Peyer's patch (tissue), 4 donors: ENCODE data around the gene CACNA1B. TPM values are rescaled to one million over a fixed set of nuclear protein-coding genes. Genes with fewer than 3 reads are reported as not detected.
"Not testable (repeated sequence)": the region's sequence is repeated elsewhere in the genome, so short reads cannot be mapped to it uniquely, and the experiment has no call there.

ENCODE experiments used
- DNase-seq, 3 donors: peaks; one replicate each; pipeline ENCODE4 v3.0.0-alpha.2; 2017 to 2019
- H3K27ac ChIP-seq, 4 donors: fragments of 200-600 bp; sonication (generic); one replicate each; pipeline ENCODE4 v1.5.1; 2016 to 2019
- H3K27me3 ChIP-seq, 2 donors: fragments of 200-600 bp; sonication (generic); one replicate each; pipeline ENCODE4 v1.5.1; 2019
- H3K36me3 ChIP-seq, 3 donors: fragments of 200-600 bp; sonication (generic); one replicate each; pipeline ENCODE4 v1.5.1; 2016 to 2019
- H3K4me1 ChIP-seq, 4 donors: fragments of 200-600 bp; sonication (generic); one replicate each; pipeline ENCODE4 v1.5.1; 2016 to 2019
- H3K4me3 ChIP-seq, 4 donors: fragments of 200-600 bp; sonication (generic); 1 replicate in 3 of 4; 2 replicates in 1 of 4; pipeline ENCODE4 v1.5.1; 2016 to 2019; ENCODE audit warnings: mild to moderate bottlenecking in 1 of 4
- H3K9me3 ChIP-seq, 4 donors: fragments of 200-600 bp; sonication (generic); one replicate each; pipeline ENCODE4 v1.5.1; 2016 to 2019; ENCODE audit warnings: mild to moderate bottlenecking in 1 of 4
- POLR2A ChIP-seq, 2 donors: fragments of 450-650 bp; IDR thresholded peaks; one replicate each; pipeline ENCODE4 v1.5.1; 2017; ENCODE audit warnings: antibody characterized with exemption in 2 of 2, mild to moderate bottlenecking in 2 of 2, moderate library complexity in 2 of 2
- total RNA-seq, 4 donors: library from RNA; depleted of rRNA; stranded (reverse); fragments of >200 nt; gene quantifications; one replicate each; pipeline ENCODE4 v1.1.0, GENCODE V29; 2016
- TF ChIP-seq, protein P1 (sequence below), 6 experiments: fragments of 450-650 bp in 4 of 6; fragments of 200-600 bp in 2 of 6; sonication (generic) in 1 of 6; IDR thresholded peaks; one replicate each; pipeline ENCODE4 v1.5.1; 2017 to 2019; ENCODE audit warnings: antibody characterized with exemption in 6 of 6, mild to moderate bottlenecking in 3 of 6, moderate library complexity in 1 of 6

CACNA1B gene
- total RNA-seq, 4 donors from 2014 or later = 0.13 to 0.83 (median 0.38) TPM; not detected in 1

DNA sequence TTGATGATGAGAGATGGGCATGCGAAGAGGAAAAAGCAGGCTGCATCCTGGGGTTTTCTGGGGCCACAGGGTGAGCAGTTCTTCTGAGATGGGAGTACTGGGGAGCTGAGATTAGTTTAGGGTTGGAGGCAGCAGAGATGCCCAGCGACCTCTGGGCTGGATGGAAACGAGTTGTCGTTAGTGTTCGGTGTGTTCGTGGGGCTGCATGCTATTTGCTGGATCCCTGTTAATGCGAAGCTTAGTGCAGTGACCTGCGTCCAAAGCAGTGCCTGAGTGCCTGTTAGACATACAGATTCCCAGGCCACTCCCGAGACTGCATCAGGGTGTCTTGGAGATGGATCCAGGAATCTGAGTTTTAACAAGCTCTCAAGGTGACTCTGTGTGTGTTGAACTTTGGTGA is 201.3 kb downstream of the CACNA1B start:
- no peak for TF ChIP-seq POLR2A (IDR thresholded peaks at IDR 0.05)
- TF ChIP-seq, protein P1, sequence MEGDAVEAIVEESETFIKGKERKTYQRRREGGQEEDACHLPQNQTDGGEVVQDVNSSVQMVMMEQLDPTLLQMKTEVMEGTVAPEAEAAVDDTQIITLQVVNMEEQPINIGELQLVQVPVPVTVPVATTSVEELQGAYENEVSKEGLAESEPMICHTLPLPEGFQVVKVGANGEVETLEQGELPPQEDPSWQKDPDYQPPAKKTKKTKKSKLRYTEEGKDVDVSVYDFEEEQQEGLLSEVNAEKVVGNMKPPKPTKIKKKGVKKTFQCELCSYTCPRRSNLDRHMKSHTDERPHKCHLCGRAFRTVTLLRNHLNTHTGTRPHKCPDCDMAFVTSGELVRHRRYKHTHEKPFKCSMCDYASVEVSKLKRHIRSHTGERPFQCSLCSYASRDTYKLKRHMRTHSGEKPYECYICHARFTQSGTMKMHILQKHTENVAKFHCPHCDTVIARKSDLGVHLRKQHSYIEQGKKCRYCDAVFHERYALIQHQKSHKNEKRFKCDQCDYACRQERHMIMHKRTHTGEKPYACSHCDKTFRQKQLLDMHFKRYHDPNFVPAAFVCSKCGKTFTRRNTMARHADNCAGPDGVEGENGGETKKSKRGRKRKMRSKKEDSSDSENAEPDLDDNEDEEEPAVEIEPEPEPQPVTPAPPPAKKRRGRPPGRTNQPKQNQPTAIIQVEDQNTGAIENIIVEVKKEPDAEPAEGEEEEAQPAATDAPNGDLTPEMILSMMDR (IDR thresholded peaks at IDR 0.05) = no peak
- Histone ChIP-seq H3K4me1 (no peaks in the 10 kb centered on the region), H3K4me3 (no peak overlapping the region), H3K27ac (no peak overlapping the region), H3K9me3 (no peaks in the 10 kb centered on the region), H3K36me3 (no peaks in the 10 kb centered on the region), H3K27me3 (no peaks in the 10 kb centered on the region)
- peak; percentile 1 to 23 (median 22) for DNase-seq

- H3K27ac ChIP-seq = no peak overlapping the region
- no peak overlapping the region for H3K4me3 ChIP-seq
- DNase-seq = peak in 2 of 3 donors; percentile 7 to 25
- H3K27me3 ChIP-seq = no peaks in the 10 kb centered on the region
- H3K4me1 ChIP-seq = no peaks in the 10 kb centered on the region
- no peaks in the 10 kb centered on the region for H3K36me3 ChIP-seq
- no peaks in the 10 kb centered on the region for H3K9me3 ChIP-seq
- TF ChIP-seq, protein P1 (IDR thresholded peaks at IDR 0.05) = no peak
- TF ChIP-seq POLR2A (IDR thresholded peaks at IDR 0.05) = no peak
These were observed 203.4 kb downstream of the CACNA1B start for GRCh38 chr9:138080979-138081378.

DNA sequence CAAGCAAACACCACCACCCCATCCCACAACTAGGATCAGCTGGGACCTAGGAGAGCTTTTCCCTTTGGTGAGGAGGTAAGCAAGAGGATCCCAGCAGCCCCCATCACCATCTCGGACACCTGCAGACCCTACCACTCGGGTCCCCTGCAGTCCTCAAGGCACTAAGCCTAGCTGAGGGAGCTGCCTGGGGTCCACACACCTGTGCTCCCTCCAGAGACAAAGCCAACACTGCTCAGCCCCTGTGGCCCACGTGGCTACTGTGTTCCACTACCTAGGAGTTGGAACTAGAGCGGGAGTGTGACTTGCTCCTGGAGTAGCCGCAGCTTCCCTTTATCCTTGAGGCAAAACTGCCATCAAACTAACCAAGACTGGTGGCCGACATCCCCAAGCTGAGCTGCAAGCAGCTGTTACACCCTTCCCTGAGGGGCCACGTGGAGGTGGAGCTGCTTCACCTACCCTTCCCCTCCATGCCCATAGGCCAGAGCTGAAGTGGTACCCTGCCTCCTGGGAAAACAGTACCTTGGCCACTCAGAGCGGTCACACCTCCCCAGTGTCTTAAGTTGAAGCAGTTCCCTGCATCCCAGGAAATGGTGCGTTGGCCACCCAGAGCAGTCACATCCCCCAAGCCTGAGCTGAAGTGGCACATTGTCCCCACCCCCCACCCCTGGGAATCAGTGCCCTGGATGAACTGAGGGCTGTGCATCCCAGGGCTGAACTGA is 205.5 kb downstream of the CACNA1B start:
- no peaks in the 10 kb centered on the region for H3K27me3 ChIP-seq
- no peak for TF ChIP-seq POLR2A (IDR thresholded peaks at IDR 0.05)
- TF ChIP-seq, protein P1 (IDR thresholded peaks at IDR 0.05) = no peak

GRCh38 chr9:138083873-138084272 is 206.3 kb downstream of the CACNA1B start:
- no peaks in the 10 kb centered on the region for H3K36me3 ChIP-seq
- no peaks in the 10 kb centered on the region for H3K4me1 ChIP-seq
- no peak overlapping the region for H3K4me3 ChIP-seq
- H3K27me3 ChIP-seq = no peaks in the 10 kb centered on the region
- H3K9me3 ChIP-seq = no peaks in the 10 kb centered on the region
- H3K27ac ChIP-seq = no peak overlapping the region
- TF ChIP-seq, protein P1 (IDR thresholded peaks at IDR 0.05) = no peak
- no peak for TF ChIP-seq POLR2A (IDR thresholded peaks at IDR 0.05)
- peak in 1 of 3 donors; percentile 30 for DNase-seq

More for the DNA sequence above, 205.5 kb downstream of the CACNA1B start:
- no peaks in the 10 kb centered on the region for H3K36me3 ChIP-seq
- H3K4me1 ChIP-seq = no peaks in the 10 kb centered on the region
- DNase-seq = peak in 2 of 3 donors; percentile 17 to 30
- H3K4me3 ChIP-seq = no peak overlapping the region
- H3K9me3 ChIP-seq = no peaks in the 10 kb centered on the region
- H3K27ac ChIP-seq = no peak overlapping the region

DNA sequence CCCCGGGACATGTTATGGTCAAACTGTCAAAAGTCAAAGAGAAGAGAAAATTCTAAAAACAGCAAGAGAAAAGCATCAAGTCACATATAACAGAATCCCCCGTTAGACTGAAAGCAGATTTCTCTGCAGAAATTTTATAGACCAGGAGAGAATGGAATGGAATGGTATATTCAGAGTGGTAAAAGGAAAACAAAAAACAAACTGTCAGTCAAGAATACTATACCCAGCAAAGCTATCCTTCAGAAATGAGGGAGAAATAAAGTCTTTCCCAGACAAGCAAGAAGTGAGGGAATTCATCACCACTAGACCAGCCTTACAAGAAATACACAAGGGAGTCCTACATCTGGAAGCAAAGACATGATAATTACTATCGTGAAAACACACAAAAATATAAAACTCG is 208.0 kb downstream of the CACNA1B start:
- DNase-seq = no peak
- H3K27ac ChIP-seq = no peak overlapping the region
- H3K36me3 ChIP-seq = no peaks in the 10 kb centered on the region
- no peak for TF ChIP-seq POLR2A (IDR thresholded peaks at IDR 0.05)
- H3K9me3 ChIP-seq = no peaks in the 10 kb centered on the region
- H3K27me3 ChIP-seq = no peaks in the 10 kb centered on the region
- H3K4me3 ChIP-seq = no peak overlapping the region
- no peaks in the 10 kb centered on the region for H3K4me1 ChIP-seq

GRCh38 chr9:138092057-138092456 is 214.5 kb downstream of the CACNA1B start:
- not testable (repeated sequence) for H3K4me1 ChIP-seq, H3K27ac ChIP-seq, H3K36me3 ChIP-seq, DNase-seq, H3K4me3 ChIP-seq, H3K9me3 ChIP-seq, H3K27me3 ChIP-seq
